T follicular helper cell (primary cell): ENCODE results near the gene MAFG.

Experiments used
- DNase-seq: peaks from one replicate; pipeline ENCODE4 v3.0.0-alpha.2; 2020; ENCODE audit warnings: low read depth

Gene MAFG

GRCh38 chr17:81898029-81898866 lies 29.3 kb downstream of the MAFG start:
- no peak for DNase-seq

- no peak for DNase-seq
These were observed 32.1 kb downstream of the MAFG start for GRCh38 chr17:81895400-81895799.

- no peak for DNase-seq
These were observed 36.3 kb downstream of the MAFG start for GRCh38 chr17:81891303-81891552.

GRCh38 chr17:81890447-81891302 lies 36.9 kb downstream of the MAFG start:
- DNase-seq: no peak

GRCh38 chr17:81889602-81890001 lies 37.9 kb downstream of the MAFG start:
- no peak for DNase-seq

- DNase-seq: no peak
These were observed 38.4 kb downstream of the MAFG start for GRCh38 chr17:81888988-81889595.

- DNase-seq: no peak
These were observed 39.2 kb downstream of the MAFG start for GRCh38 chr17:81888105-81888987.

GRCh38 chr17:81885869-81886548 lies 41.5 kb downstream of the MAFG start:
- no peak for DNase-seq

- no peak for DNase-seq
These were observed 42.1 kb downstream of the MAFG start for GRCh38 chr17:81885454-81885853.

GRCh38 chr17:81884968-81885367 lies 42.6 kb downstream of the MAFG start:
- DNase-seq: no peak

GRCh38 chr17:81884520-81884919 lies 43.0 kb downstream of the MAFG start:
- no peak for DNase-seq

- no peak for DNase-seq
These were observed 48.4 kb downstream of the MAFG start for GRCh38 chr17:81879121-81879520.

- no peak for DNase-seq
These were observed 49.2 kb downstream of the MAFG start for GRCh38 chr17:81878294-81878693.

- DNase-seq: no peak
These were observed 50.0 kb downstream of the MAFG start for GRCh38 chr17:81877569-81877968.

- DNase-seq: peak; percentile 93
These were observed 55.9 kb downstream of the MAFG start for GRCh38 chr17:81871387-81872230.

- no peak for DNase-seq
These were observed 56.6 kb downstream of the MAFG start, which contains the start of gene ARHGDIA for GRCh38 chr17:81870981-81871386. TSS of gene ARHGDIA (minus strand) at chr17:81871337. CDS start at chr17:81869930, 1,407 bp downstream.

GRCh38 chr17:81870131-81870980 lies 57.2 kb downstream of the MAFG start:
- DNase-seq: no peak

- no peak for DNase-seq
These were observed 58.1 kb downstream of the MAFG start for GRCh38 chr17:81869221-81870130.
